ENCODE measurements around the gene MDN1.

The MDN1 gene

GRCh38 chr6:89599727-89600126 lies 219.9 kb downstream of the MDN1 start:
- TF ChIP-seq CTCF (IDR thresholded peaks at IDR 0.05), result no peak
- Mint-ChIP-seq H3K9me3 (no peaks in the 10 kb centered on the region), H3K27ac (peak overlapping the region; percentile 76), H3K4me1 (peaks cover 64% of the 10 kb centered on the region), H3K36me3 (ENCODE audit: low read depth) (peaks cover 17% of the 10 kb centered on the region), H3K27me3 (ENCODE audit: low read depth, poor library complexity) (no peaks in the 10 kb centered on the region), H3K4me3 (peak overlapping the region; percentile 23)
- peak; percentile 19 for DNase-seq

GRCh38 chr6:89597988-89598387 lies 221.6 kb downstream of the MDN1 start:
- no peak for DNase-seq
- Mint-ChIP-seq H3K27ac (no peak overlapping the region), H3K27me3 (ENCODE audit: low read depth, poor library complexity) (no peaks in the 10 kb centered on the region), H3K4me3 (no peak overlapping the region), H3K9me3 (no peaks in the 10 kb centered on the region), H3K36me3 (ENCODE audit: low read depth) (peaks cover 22% of the 10 kb centered on the region), H3K4me1 (peaks cover 60% of the 10 kb centered on the region)
- no peak for TF ChIP-seq CTCF (IDR thresholded peaks at IDR 0.05)

- DNase-seq, result no peak
- Mint-ChIP-seq H3K9me3 (no peaks in the 10 kb centered on the region), H3K27ac (no peak overlapping the region), H3K4me1 (peaks cover 55% of the 10 kb centered on the region), H3K27me3 (ENCODE audit: low read depth, poor library complexity) (no peaks in the 10 kb centered on the region), H3K4me3 (no peak overlapping the region), H3K36me3 (ENCODE audit: low read depth) (peaks cover 22% of the 10 kb centered on the region)
- no peak for TF ChIP-seq CTCF (IDR thresholded peaks at IDR 0.05)
Measured at GRCh38 chr6:89597372-89597771, 222.2 kb downstream of the MDN1 start.

- no peak for DNase-seq
- Mint-ChIP-seq H3K27me3 (ENCODE audit: low read depth, poor library complexity) (no peaks in the 10 kb centered on the region), H3K4me1 (peaks cover 50% of the 10 kb centered on the region), H3K27ac (no peak overlapping the region), H3K9me3 (no peaks in the 10 kb centered on the region), H3K4me3 (no peak overlapping the region), H3K36me3 (ENCODE audit: low read depth) (peaks cover 22% of the 10 kb centered on the region)
- TF ChIP-seq CTCF (IDR thresholded peaks at IDR 0.05), result no peak
Measured at GRCh38 chr6:89596484-89596883, 223.1 kb downstream of the MDN1 start.

GRCh38 chr6:89596056-89596455 lies 223.5 kb downstream of the MDN1 start:
- H3K9me3 Mint-ChIP-seq, result no peaks in the 10 kb centered on the region
- no peak overlapping the region for H3K4me3 Mint-ChIP-seq
- no peak for DNase-seq
- TF ChIP-seq CTCF (IDR thresholded peaks at IDR 0.05), result no peak
- peaks cover 22% of the 10 kb centered on the region for H3K36me3 Mint-ChIP-seq (ENCODE audit: low read depth)
- H3K4me1 Mint-ChIP-seq, result peaks cover 47% of the 10 kb centered on the region
- H3K27ac Mint-ChIP-seq, result no peak overlapping the region
- no peaks in the 10 kb centered on the region for H3K27me3 Mint-ChIP-seq (ENCODE audit: low read depth, poor library complexity)
